ENCODE results near the gene PRMT7.

DNA sequence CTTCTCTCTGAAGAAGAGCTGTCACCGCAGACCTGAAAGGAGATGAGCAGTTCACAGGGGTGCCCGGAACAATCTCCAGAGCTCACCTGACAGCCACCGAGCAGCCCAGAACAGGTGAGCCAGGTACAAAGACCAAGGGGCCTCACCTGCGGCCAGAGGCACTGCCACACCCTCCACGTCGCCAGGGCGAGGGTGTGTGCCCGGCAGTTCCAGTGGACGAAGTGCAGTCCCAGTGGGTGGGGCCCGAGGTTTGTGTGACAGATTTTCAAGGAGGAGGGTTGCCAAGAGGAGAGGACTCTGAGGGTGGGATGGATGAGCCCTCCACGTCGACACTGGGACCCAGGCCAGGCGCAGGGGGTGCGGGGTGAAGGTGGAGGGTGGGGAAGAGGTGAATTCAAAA is 75.8 kb downstream of the PRMT7 start:
- TF ChIP-seq, protein P1, sequence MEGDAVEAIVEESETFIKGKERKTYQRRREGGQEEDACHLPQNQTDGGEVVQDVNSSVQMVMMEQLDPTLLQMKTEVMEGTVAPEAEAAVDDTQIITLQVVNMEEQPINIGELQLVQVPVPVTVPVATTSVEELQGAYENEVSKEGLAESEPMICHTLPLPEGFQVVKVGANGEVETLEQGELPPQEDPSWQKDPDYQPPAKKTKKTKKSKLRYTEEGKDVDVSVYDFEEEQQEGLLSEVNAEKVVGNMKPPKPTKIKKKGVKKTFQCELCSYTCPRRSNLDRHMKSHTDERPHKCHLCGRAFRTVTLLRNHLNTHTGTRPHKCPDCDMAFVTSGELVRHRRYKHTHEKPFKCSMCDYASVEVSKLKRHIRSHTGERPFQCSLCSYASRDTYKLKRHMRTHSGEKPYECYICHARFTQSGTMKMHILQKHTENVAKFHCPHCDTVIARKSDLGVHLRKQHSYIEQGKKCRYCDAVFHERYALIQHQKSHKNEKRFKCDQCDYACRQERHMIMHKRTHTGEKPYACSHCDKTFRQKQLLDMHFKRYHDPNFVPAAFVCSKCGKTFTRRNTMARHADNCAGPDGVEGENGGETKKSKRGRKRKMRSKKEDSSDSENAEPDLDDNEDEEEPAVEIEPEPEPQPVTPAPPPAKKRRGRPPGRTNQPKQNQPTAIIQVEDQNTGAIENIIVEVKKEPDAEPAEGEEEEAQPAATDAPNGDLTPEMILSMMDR (IDR thresholded peaks at IDR 0.05; ENCODE audit: insufficient read depth, low read length, poor library complexity, severe bottlenecking), result no peak
- no peak for TF ChIP-seq EZH2phosphoT487 (conservative IDR thresholded peaks at IDR 0.05; ENCODE audit: low read length)
